Tibial artery (tissue), 4 donors: ENCODE results near the gene PARP8.
"Not testable (repeated sequence)": the region's sequence is repeated elsewhere in the genome, so short reads cannot be mapped to it uniquely, and the experiment has no call there.

ENCODE experiments used
- DNase-seq, 2 donors: peaks; one replicate each; pipeline ENCODE4 v3.0.0-alpha.2; 2019
- H3K27ac ChIP-seq, 2 donors: fragments of 200-600 bp; sonication (generic) in 1 of 2; 1 replicate in 1 of 2; 2 replicates in 1 of 2; pipeline ENCODE4 v1.5.1; 2018 to 2019; ENCODE audit warnings: mild to moderate bottlenecking in 1 of 2
- H3K27me3 ChIP-seq, 2 donors: fragments of 200-600 bp; sonication (generic) in 1 of 2; one replicate each; pipeline versions ENCODE4 v1.5.1 to v1.6.0; 2016 to 2019
- H3K36me3 ChIP-seq, 3 donors: fragments of 200-600 bp; sonication (generic) in 2 of 3; one replicate each; pipeline ENCODE4 v1.5.1; 2016 to 2019; ENCODE audit warnings: mild to moderate bottlenecking in 2 of 3
- H3K4me1 ChIP-seq, 4 donors: fragments of 200-600 bp; sonication (generic) in 2 of 4; 1 replicate in 3 of 4; 2 replicates in 1 of 4; pipeline ENCODE4 v1.5.1; 2016 to 2019
- H3K4me3 ChIP-seq, 2 donors: fragments of 200-600 bp; sonication (generic) in 1 of 2; 1 replicate in 1 of 2; 2 replicates in 1 of 2; pipeline ENCODE4 v1.5.1; 2018 to 2019; ENCODE audit warnings: mild to moderate bottlenecking in 2 of 2
- H3K9me3 ChIP-seq, 3 donors: fragments of 200-600 bp; sonication (generic) in 1 of 3; one replicate each; pipeline ENCODE4 v1.5.1; 2016 to 2019
- intact Hi-C: fragments of 100-400 bp; cut with DNase I; formaldehyde crosslinking; loops from one replicate; pipeline ENCODE4 v1.15.0; 2023; ENCODE audit warnings: low total_unique reads
- TF ChIP-seq, protein P1 (sequence below), 2 experiments: fragments of 200-600 bp in 1 of 2; fragments of 450-650 bp in 1 of 2; IDR thresholded peaks; one replicate each; pipeline ENCODE4 v1.5.1; 2017 to 2019; ENCODE audit warnings: antibody characterized with exemption in 2 of 2, mild to moderate bottlenecking in 1 of 2, moderate library complexity in 1 of 2

PARP8 gene

DNA sequence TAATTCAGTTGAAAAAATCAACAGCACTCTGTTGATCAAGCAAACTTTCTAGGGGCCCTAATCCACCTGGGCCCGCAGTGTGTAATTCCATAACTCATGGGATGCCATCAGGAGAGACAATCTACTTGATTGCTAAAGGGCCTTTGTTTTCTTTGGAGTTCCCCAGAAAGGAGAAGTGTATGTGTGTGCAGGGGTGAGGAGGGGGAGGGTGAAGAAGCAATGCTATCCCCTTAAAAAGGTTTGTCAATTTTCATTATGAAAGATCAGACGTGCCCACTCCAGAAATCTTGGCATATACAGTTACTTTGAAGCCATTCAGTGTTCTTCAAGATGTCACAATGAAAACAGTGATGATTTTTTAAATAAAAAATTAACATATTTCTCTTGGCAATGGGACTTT, 6.2 kb downstream of the PARP8 start:
- peak overlapping the region in 1 of 2 donors; percentile 50 for H3K27ac ChIP-seq
- H3K27me3 ChIP-seq, result no peaks in the 10 kb centered on the region
- no peaks in the 10 kb centered on the region for H3K36me3 ChIP-seq
- H3K4me3 ChIP-seq, result no peak overlapping the region
- intact Hi-C loops, result no loop called here
- no peak for DNase-seq
- peaks cover 0 to 73% (median 19%) of the 10 kb centered on the region in 4 donors for H3K4me1 ChIP-seq
- no peaks in the 10 kb centered on the region for H3K9me3 ChIP-seq
- TF ChIP-seq, protein P1, sequence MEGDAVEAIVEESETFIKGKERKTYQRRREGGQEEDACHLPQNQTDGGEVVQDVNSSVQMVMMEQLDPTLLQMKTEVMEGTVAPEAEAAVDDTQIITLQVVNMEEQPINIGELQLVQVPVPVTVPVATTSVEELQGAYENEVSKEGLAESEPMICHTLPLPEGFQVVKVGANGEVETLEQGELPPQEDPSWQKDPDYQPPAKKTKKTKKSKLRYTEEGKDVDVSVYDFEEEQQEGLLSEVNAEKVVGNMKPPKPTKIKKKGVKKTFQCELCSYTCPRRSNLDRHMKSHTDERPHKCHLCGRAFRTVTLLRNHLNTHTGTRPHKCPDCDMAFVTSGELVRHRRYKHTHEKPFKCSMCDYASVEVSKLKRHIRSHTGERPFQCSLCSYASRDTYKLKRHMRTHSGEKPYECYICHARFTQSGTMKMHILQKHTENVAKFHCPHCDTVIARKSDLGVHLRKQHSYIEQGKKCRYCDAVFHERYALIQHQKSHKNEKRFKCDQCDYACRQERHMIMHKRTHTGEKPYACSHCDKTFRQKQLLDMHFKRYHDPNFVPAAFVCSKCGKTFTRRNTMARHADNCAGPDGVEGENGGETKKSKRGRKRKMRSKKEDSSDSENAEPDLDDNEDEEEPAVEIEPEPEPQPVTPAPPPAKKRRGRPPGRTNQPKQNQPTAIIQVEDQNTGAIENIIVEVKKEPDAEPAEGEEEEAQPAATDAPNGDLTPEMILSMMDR (IDR thresholded peaks at IDR 0.05), result no peak

DNA sequence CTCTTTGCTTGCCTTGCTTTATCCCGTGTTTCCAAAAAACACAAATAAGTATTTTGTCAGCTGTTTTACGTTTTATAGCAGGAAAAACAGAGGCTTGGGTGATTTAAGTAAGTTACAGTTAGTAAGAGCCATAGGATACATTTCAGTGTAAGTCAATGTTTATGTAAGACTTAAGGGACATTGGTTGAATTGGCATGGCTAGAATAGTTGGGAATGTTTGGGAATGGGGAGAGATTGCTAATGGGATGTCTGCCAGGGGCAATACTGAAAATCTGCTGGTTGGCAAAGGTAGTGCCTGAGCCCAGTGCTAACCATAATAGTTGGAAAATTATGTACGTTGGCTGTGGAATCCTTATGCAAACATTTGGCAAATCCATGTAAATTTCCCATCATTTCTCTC, 7.0 kb downstream of the PARP8 start:
- H3K9me3 ChIP-seq, H3K36me3 ChIP-seq, H3K4me3 ChIP-seq, intact Hi-C loops, DNase-seq, H3K27me3 ChIP-seq: not testable (repeated sequence)
- peak overlapping the region; percentile 26 to 50 for H3K27ac ChIP-seq
- peaks cover 0 to 79% (median 19%) of the 10 kb centered on the region in 4 donors for H3K4me1 ChIP-seq

DNA sequence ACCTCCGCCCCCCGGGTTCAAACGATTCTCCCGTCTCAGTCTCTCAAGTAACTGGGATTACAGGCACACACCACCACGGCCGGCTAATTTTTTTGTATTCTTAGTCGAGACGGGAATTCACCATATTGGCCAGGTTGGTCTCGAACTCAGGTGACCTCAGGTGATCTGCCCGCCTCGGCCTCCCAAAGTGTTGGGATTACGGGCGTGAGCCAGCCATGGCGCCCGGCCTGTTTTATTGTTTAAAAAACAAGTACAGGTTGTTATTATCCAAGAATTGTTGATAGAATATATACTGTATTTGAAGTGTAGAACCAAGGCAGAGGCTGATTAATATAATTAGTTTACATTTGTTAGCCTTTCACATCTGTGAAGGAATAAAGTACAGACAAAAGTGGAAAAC, 8.9 kb downstream of the PARP8 start:
- H3K36me3 ChIP-seq, result no peaks in the 10 kb centered on the region
- no peak overlapping the region for H3K4me3 ChIP-seq
- H3K4me1 ChIP-seq, result peaks cover 0 to 73% (median 19%) of the 10 kb centered on the region in 4 donors
- DNase-seq, result no peak
- no peaks in the 10 kb centered on the region for H3K27me3 ChIP-seq
- H3K27ac ChIP-seq, result peak overlapping the region; percentile 33 to 55
- TF ChIP-seq, protein P1 (IDR thresholded peaks at IDR 0.05), result no peak
- intact Hi-C loops, result no loop called here
- no peaks in the 10 kb centered on the region for H3K9me3 ChIP-seq

DNA sequence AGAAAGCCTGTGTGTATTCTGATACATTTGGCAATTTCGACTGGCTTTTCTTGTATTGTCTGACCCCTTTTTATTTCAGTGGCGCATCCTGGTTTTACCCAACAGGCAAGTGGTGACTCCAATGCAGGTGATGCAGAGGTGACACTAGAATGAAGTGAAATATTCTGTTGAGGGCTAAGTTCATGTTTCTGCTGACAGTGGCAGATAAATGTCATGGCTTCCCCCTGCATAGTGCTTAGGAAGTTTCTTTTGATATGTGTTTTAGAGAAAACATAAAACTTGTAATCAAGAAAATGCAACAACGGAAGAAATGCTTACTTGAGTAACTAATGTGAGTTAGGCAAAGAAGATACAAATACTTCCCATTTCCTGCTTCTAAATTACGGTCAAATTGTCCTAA, 13.1 kb downstream of the PARP8 start:
- H3K9me3 ChIP-seq, DNase-seq, H3K4me3 ChIP-seq, H3K36me3 ChIP-seq, H3K27me3 ChIP-seq, intact Hi-C loops: not testable (repeated sequence)
- Histone ChIP-seq H3K27ac (peak overlapping the region in 1 of 2 donors; percentile 43), H3K4me1 (peaks cover 0 to 66% (median 10%) of the 10 kb centered on the region in 4 donors)

DNA sequence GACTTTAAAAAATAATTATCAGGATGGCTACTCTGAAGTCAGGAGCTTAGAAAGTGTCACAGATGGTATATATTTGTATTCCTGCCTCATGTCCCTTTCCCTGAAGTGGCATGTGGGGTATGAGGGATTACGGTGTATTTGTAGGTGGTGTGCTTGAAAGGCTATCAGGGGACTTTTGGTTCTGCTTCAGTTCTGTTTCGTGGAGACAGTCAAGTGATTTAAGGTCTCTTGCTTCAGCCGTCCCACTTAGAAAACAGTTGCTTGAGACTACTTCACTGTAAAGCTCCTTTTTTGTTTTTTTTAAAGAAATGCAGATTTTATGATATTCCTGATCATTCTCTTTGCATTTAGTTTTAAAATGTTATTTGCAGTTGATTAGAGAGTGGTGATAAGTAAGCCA, 18.3 kb downstream of the PARP8 start:
- Histone ChIP-seq H3K9me3 (no peaks in the 10 kb centered on the region), H3K4me1 (peaks cover 0 to 36% (median 7%) of the 10 kb centered on the region in 4 donors), H3K27me3 (no peaks in the 10 kb centered on the region), H3K4me3 (no peak overlapping the region), H3K36me3 (no peaks in the 10 kb centered on the region), H3K27ac (peak overlapping the region; percentile 10 to 38)
- intact Hi-C loops, result no loop called here
- DNase-seq, result no peak
- TF ChIP-seq, protein P1 (IDR thresholded peaks at IDR 0.05), result no peak

DNA sequence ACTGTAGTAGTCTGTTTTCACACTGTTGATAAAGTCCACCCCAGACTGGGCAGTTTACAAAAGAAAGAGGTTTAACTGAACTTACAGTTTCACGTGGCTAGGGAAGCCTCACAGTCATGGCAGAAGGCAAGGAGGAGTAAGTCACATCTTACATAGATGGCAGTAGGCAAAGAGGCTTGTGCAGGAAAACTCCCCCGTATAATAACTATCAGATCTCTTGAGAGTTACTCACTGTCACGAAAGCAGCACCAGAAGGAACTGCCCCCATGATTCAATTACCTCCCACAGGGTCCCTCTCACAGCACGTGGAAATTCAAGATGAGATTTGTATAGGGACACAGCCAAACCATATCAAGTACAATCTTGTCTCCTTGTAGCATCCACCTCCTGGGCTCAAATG, 21.1 kb downstream of the PARP8 start:
- intact Hi-C loops, result no loop called here
- Histone ChIP-seq H3K27me3 (no peaks in the 10 kb centered on the region), H3K4me3 (no peak overlapping the region), H3K4me1 (peaks cover 0 to 24% (median 6%) of the 10 kb centered on the region in 4 donors), H3K27ac (no peak overlapping the region), H3K36me3 (no peaks in the 10 kb centered on the region), H3K9me3 (no peaks in the 10 kb centered on the region)
- TF ChIP-seq, protein P1 (IDR thresholded peaks at IDR 0.05), result no peak
- no peak for DNase-seq

DNA sequence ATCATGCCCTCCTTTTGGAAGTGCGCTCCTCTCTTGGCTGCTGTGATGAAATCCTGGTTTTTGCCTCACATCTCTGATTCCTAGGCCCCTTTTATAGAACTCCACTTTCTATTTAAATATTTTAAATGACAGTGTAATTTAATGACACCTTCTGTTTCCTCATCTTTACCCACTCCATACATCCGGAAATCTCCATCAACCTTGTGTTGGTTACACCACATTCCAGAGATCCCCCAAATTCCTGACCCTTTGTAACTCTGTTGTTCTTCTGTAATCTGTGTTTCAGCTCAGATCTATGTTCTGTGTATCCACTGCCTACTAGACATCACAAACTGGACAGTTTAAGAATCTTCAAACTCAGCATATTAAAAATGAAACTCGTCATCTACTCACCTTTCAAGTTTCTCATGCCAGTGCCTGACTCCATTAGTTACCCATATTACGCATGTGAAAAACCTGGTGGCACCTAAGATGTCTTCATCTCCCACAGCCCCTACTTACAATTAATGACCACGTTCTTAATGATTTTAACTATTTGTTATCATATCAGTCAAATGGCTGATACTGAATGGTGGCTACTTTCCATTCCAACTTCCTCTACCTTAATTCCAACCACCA, 25.1 kb downstream of the PARP8 start:
- H3K9me3 ChIP-seq, result no peaks in the 10 kb centered on the region
- no peak overlapping the region for H3K4me3 ChIP-seq
- TF ChIP-seq, protein P1 (IDR thresholded peaks at IDR 0.05), result no peak
- intact Hi-C loops, result no loop called here
- DNase-seq, result no peak
- no peaks in the 10 kb centered on the region for H3K27me3 ChIP-seq
- H3K36me3 ChIP-seq, result no peaks in the 10 kb centered on the region
- peak overlapping the region in 1 of 2 donors; percentile 12 for H3K27ac ChIP-seq
- peaks cover 0 to 27% (median 7%) of the 10 kb centered on the region in 4 donors for H3K4me1 ChIP-seq
